SK-N-SH (cell line): ENCODE measurements around the gene CCDC127.
"Not testable (repeated sequence)": the region's sequence is repeated elsewhere in the genome, so short reads cannot be mapped to it uniquely, and the experiment has no call there.

ENCODE experiments used
- EP300 ChIP-seq, 2 experiments: IDR thresholded peaks; 2 replicates each; pipeline versions ENCODE4 v1.4.0 to v1.6.1; 2012; ENCODE audit warnings: borderline replicate concordance in 1 of 2, low read depth in 1 of 2, low read length in 1 of 2
- EZH2phosphoT487 ChIP-seq: fragments of 200-600 bp; sonication (generic); IDR thresholded peaks from 2 replicates; pipeline ENCODE4 v1.6.1; 2017; ENCODE audit warnings: low read depth, mixed run types, mild to moderate bottlenecking, antibody characterized with exemption, moderate library complexity, borderline replicate concordance
- NRF1 ChIP-seq: IDR thresholded peaks from 2 replicates; pipeline ENCODE4 v1.6.1; 2012; ENCODE audit warnings: low read depth, mild to moderate bottlenecking, low read length
- SIN3A ChIP-seq: IDR thresholded peaks from 2 replicates; pipeline ENCODE4 v1.6.1; 2012; ENCODE audit warnings: low read depth, mild to moderate bottlenecking, low read length, moderate library complexity, borderline replicate concordance
- TF ChIP-seq, protein P1 (sequence below): fragments of 150-350 bp; IDR thresholded peaks from 2 replicates; pipeline ENCODE4 v1.6.1; 2017; ENCODE audit warnings: antibody characterized with exemption, low read length, low read depth, borderline replicate concordance
- TF ChIP-seq, protein P2 (sequence below): IDR thresholded peaks from 2 replicates; pipeline ENCODE4 v1.6.1; 2012; ENCODE audit warnings: mild to moderate bottlenecking, low read depth, low read length, moderate library complexity

DNA sequence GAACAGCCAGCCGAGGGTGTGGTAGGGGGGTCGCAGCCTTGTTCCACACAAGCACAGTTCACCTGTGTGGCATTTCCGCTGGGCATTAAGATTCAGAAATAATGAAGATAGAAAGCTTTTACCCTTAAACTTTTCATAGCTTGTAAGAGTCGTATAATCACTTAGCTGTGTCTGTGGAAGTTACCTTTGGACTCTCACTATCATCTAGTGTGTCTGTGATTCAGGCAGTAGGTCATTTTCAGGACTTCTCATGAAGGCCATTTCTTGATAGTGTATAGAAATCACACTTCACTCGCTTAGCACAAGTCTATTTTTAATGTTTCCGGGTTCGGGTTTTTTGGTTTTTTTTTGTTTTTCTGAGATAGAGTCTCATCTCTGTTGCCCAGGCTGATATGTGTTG lies 37.2 kb upstream of the CCDC127 start:
- TF ChIP-seq EZH2phosphoT487; SIN3A; EP300 (IDR thresholded peaks at IDR 0.05; ENCODE audit: borderline replicate concordance in 1 of 2, low read depth in 1 of 2, low read length in 1 of 2); NRF1: not testable (repeated sequence)
- TF ChIP-seq, protein P1, sequence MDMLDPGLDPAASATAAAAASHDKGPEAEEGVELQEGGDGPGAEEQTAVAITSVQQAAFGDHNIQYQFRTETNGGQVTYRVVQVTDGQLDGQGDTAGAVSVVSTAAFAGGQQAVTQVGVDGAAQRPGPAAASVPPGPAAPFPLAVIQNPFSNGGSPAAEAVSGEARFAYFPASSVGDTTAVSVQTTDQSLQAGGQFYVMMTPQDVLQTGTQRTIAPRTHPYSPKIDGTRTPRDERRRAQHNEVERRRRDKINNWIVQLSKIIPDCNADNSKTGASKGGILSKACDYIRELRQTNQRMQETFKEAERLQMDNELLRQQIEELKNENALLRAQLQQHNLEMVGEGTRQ = not testable (repeated sequence)
- TF ChIP-seq, protein P2, sequence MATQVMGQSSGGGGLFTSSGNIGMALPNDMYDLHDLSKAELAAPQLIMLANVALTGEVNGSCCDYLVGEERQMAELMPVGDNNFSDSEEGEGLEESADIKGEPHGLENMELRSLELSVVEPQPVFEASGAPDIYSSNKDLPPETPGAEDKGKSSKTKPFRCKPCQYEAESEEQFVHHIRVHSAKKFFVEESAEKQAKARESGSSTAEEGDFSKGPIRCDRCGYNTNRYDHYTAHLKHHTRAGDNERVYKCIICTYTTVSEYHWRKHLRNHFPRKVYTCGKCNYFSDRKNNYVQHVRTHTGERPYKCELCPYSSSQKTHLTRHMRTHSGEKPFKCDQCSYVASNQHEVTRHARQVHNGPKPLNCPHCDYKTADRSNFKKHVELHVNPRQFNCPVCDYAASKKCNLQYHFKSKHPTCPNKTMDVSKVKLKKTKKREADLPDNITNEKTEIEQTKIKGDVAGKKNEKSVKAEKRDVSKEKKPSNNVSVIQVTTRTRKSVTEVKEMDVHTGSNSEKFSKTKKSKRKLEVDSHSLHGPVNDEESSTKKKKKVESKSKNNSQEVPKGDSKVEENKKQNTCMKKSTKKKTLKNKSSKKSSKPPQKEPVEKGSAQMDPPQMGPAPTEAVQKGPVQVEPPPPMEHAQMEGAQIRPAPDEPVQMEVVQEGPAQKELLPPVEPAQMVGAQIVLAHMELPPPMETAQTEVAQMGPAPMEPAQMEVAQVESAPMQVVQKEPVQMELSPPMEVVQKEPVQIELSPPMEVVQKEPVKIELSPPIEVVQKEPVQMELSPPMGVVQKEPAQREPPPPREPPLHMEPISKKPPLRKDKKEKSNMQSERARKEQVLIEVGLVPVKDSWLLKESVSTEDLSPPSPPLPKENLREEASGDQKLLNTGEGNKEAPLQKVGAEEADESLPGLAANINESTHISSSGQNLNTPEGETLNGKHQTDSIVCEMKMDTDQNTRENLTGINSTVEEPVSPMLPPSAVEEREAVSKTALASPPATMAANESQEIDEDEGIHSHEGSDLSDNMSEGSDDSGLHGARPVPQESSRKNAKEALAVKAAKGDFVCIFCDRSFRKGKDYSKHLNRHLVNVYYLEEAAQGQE = not testable (repeated sequence)
